Sigmoid colon (tissue), 7 donors: ENCODE measurements around the gene PPIC. TPM values are rescaled to one million over a fixed set of nuclear protein-coding genes. Genes with fewer than 3 reads are reported as not detected.

Experiments used
- DNase-seq: peaks from one replicate; pipeline ENCODE4 v3.0.0-alpha.2; 2019
- H3K27ac ChIP-seq, 4 donors: fragments of 200-600 bp; sonication (generic); one replicate each; pipeline ENCODE4 v1.5.1; 2016 to 2019; ENCODE audit warnings: mild to moderate bottlenecking in 1 of 4
- H3K27me3 ChIP-seq, 3 donors: fragments of 200-600 bp; sonication (generic); one replicate each; pipeline ENCODE4 v1.5.1; 2019; ENCODE audit warnings: mild to moderate bottlenecking in 1 of 3
- H3K36me3 ChIP-seq, 4 donors: fragments of 200-600 bp; sonication (generic); one replicate each; pipeline ENCODE4 v1.5.1; 2016 to 2019
- H3K4me1 ChIP-seq, 4 donors: fragments of 200-600 bp; sonication (generic); one replicate each; pipeline ENCODE4 v1.5.1; 2017 to 2019
- H3K4me3 ChIP-seq, 4 donors: fragments of 200-600 bp; sonication (generic); one replicate each; pipeline ENCODE4 v1.5.1; 2017 to 2019; ENCODE audit warnings: mild to moderate bottlenecking in 2 of 4, moderate library complexity in 1 of 4
- H3K9me3 ChIP-seq, 4 donors: fragments of 200-600 bp in 3 of 4; sonication (generic) in 3 of 4; one replicate each; pipeline versions ENCODE4 v1.5.1 to v1.6.1; 2013 to 2019
- CTCF ChIP-seq, 4 experiments: fragments of 450-650 bp in 3 of 4; fragments of 200-600 bp in 1 of 4; IDR thresholded peaks; one replicate each; pipeline ENCODE4 v1.5.1; 2016 to 2019; ENCODE audit warnings: antibody characterized with exemption in 4 of 4, mild to moderate bottlenecking in 3 of 4, moderate library complexity in 2 of 4
- EP300 ChIP-seq, 4 donors: sonication (generic); formaldehyde crosslinking; IDR thresholded peaks; one replicate each; pipeline ENCODE4 v1.6.1; 2017; ENCODE audit warnings: antibody characterized with exemption in 4 of 4
- POLR2A ChIP-seq, 2 donors: fragments of 450-650 bp; IDR thresholded peaks; one replicate each; pipeline ENCODE4 v1.6.1; 2016; ENCODE audit warnings: antibody characterized with exemption in 2 of 2, mild to moderate bottlenecking in 2 of 2, moderate library complexity in 2 of 2
- POLR2AphosphoS5 ChIP-seq, 4 donors: sonication (generic); formaldehyde crosslinking; IDR thresholded peaks; one replicate each; pipeline ENCODE4 v1.6.1; 2017; ENCODE audit warnings: antibody characterized with exemption in 4 of 4
- WGBS, 2 donors: extraction: QIAGEN DNeasy Blood & Tissue Kit; methylation state at CpG; one replicate each; pipeline ENCODE4 v1.1.7; 2013; 5-methylcytosine and 5-hydroxymethylcytosine counted together
- intact Hi-C: fragments of 100-400 bp; cut with DNase I; formaldehyde crosslinking; loops from one replicate; pipeline ENCODE4 v1.15.1; 2023
- polyA plus RNA-seq, 3 donors: library from polyadenylated mRNA; stranded (reverse); fragments of 200-250 nt; gene quantifications; one replicate each; pipeline ENCODE4 v1.2.3, GENCODE V29; 2013
- total RNA-seq, 4 donors: library from RNA; depleted of rRNA; stranded (reverse); fragments of >200 nt; gene quantifications; one replicate each; pipeline ENCODE4 v1.1.0, GENCODE V29; 2016
- donor health status: healthy with polysubstance abuse.
- donor health status: Bipolar disorder and iron deficiency.
- donor health status: healthy.

Gene PPIC
- total and polyA plus RNA-seq, 7 donors: 21.6 to 79.2 (median 42.7) TPM

- Histone ChIP-seq H3K9me3 (no peaks in the 10 kb centered on the region), H3K4me1 (no peaks in the 10 kb centered on the region), H3K36me3 (peaks cover 0 to 4% (median 0%) of the 10 kb centered on the region in 4 donors), H3K4me3 (no peak overlapping the region), H3K27me3 (no peaks in the 10 kb centered on the region), H3K27ac (no peak overlapping the region)
- 85 to 92% methylated on average over 3 of the region's 3 CpGs for WGBS, 2 donors
- no peak for TF ChIP-seq CTCF (IDR thresholded peaks at IDR 0.05)
- no peak for DNase-seq
- intact Hi-C loops: no loop called here
Observed at GRCh38 chr5:122996091-122996490, 40.4 kb downstream of the PPIC start.

GRCh38 chr5:122985954-122986721, 50.4 kb downstream of the PPIC start:
- no peaks in the 10 kb centered on the region for H3K36me3 ChIP-seq
- no peak overlapping the region for H3K27ac ChIP-seq
- H3K4me3 ChIP-seq: no peak overlapping the region
- no peaks in the 10 kb centered on the region for H3K9me3 ChIP-seq
- intact Hi-C loops: no loop called here
- 86 to 92% methylated on average over 2 of the region's 2 CpGs for WGBS, 2 donors
- no peaks in the 10 kb centered on the region for H3K27me3 ChIP-seq
- no peaks in the 10 kb centered on the region for H3K4me1 ChIP-seq
- DNase-seq: no peak
- TF ChIP-seq EP300 (IDR thresholded peaks at IDR 0.05): no peak
- no peak for TF ChIP-seq POLR2AphosphoS5 (IDR thresholded peaks at IDR 0.05)
- TF ChIP-seq CTCF (IDR thresholded peaks at IDR 0.05): no peak
- no peak for TF ChIP-seq POLR2A (IDR thresholded peaks at IDR 0.05)

GRCh38 chr5:122985006-122985700, 51.4 kb downstream of the PPIC start:
- Histone ChIP-seq H3K4me3 (no peak overlapping the region), H3K9me3 (no peaks in the 10 kb centered on the region), H3K36me3 (no peaks in the 10 kb centered on the region), H3K27ac (no peak overlapping the region), H3K27me3 (no peaks in the 10 kb centered on the region), H3K4me1 (no peaks in the 10 kb centered on the region)
- intact Hi-C loops: no loop called here
- DNase-seq: no peak
- TF ChIP-seq EP300 (IDR thresholded peaks at IDR 0.05) (no peak), POLR2AphosphoS5 (IDR thresholded peaks at IDR 0.05) (no peak), POLR2A (IDR thresholded peaks at IDR 0.05) (no peak), CTCF (IDR thresholded peaks at IDR 0.05) (no peak)
- 87 to 88% methylated on average over 4 of the region's 4 CpGs for WGBS, 2 donors

- Histone ChIP-seq H3K9me3 (no peaks in the 10 kb centered on the region), H3K27ac (no peak overlapping the region), H3K4me1 (no peaks in the 10 kb centered on the region), H3K36me3 (no peaks in the 10 kb centered on the region), H3K27me3 (no peaks in the 10 kb centered on the region), H3K4me3 (no peak overlapping the region)
- DNase-seq: no peak
- TF ChIP-seq POLR2A (IDR thresholded peaks at IDR 0.05) (no peak), POLR2AphosphoS5 (IDR thresholded peaks at IDR 0.05) (no peak), CTCF (IDR thresholded peaks at IDR 0.05) (no peak), EP300 (IDR thresholded peaks at IDR 0.05) (no peak)
- intact Hi-C loops: no loop called here
- WGBS, 2 donors: 88 to 95% methylated on average over 3 of the region's 3 CpGs
Observed at GRCh38 chr5:122984425-122984824, 52.1 kb downstream of the PPIC start.
